ENCODE data around the gene NALCN.
"Not testable (repeated sequence)": the region's sequence is repeated elsewhere in the genome, so short reads cannot be mapped to it uniquely, and the experiment has no call there.

NALCN gene

GRCh38 chr13:101327871-101328270 is 88.4 kb downstream of the NALCN start:
- no peak for DNase-seq

- DNase-seq: no peak
Measured at GRCh38 chr13:101326710-101327109, 89.6 kb downstream of the NALCN start.

- DNase-seq: no peak
Measured at GRCh38 chr13:101325423-101325822, 90.9 kb downstream of the NALCN start.

- no peak for DNase-seq
Measured at GRCh38 chr13:101323601-101324000, 92.7 kb downstream of the NALCN start.

GRCh38 chr13:101317986-101318523 is 98.3 kb downstream of the NALCN start:
- DNase-seq: no peak

GRCh38 chr13:101313479-101313878 is 102.8 kb downstream of the NALCN start:
- not testable (repeated sequence) for DNase-seq

- DNase-seq: no peak
Measured at GRCh38 chr13:101309014-101309619, 107.2 kb downstream of the NALCN start.

- DNase-seq: no peak
Measured at GRCh38 chr13:101308247-101309013, 107.9 kb downstream of the NALCN start.

GRCh38 chr13:101307181-101307701 is 109.1 kb downstream of the NALCN start:
- DNase-seq: no peak

GRCh38 chr13:101306773-101307172 is 109.5 kb downstream of the NALCN start:
- DNase-seq: no peak

- no peak for DNase-seq
Measured at GRCh38 chr13:101305981-101306411, 110.3 kb downstream of the NALCN start.

GRCh38 chr13:101303521-101303920 is 112.8 kb downstream of the NALCN start:
- no peak for DNase-seq

GRCh38 chr13:101301053-101301452 is 115.3 kb downstream of the NALCN start:
- DNase-seq: no peak

GRCh38 chr13:101300531-101300930 is 115.8 kb downstream of the NALCN start:
- DNase-seq: no peak

GRCh38 chr13:101298517-101298916 is 117.8 kb downstream of the NALCN start:
- DNase-seq: no peak

- no peak for DNase-seq
Measured at GRCh38 chr13:101297794-101298193, 118.5 kb downstream of the NALCN start.

GRCh38 chr13:101292711-101293110 is 123.6 kb downstream of the NALCN start:
- no peak for DNase-seq

GRCh38 chr13:101291646-101292515 is 124.4 kb downstream of the NALCN start:
- no peak for DNase-seq

- DNase-seq: no peak
Measured at GRCh38 chr13:101291206-101291605, 125.1 kb downstream of the NALCN start.

GRCh38 chr13:101289764-101290163 is 126.5 kb downstream of the NALCN start:
- DNase-seq: no peak

- no peak for DNase-seq
Measured at GRCh38 chr13:101283782-101284181, 132.5 kb downstream of the NALCN start.

GRCh38 chr13:101272886-101273285 is 143.4 kb downstream of the NALCN start:
- no peak for DNase-seq

- no peak for DNase-seq
Measured at GRCh38 chr13:101271681-101272245, 144.5 kb downstream of the NALCN start.
